IPS-18a (cell line): ENCODE data around the gene NOX4.

Source experiments
- H3K27ac ChIP-seq: one replicate; pipeline ENCODE4 v1.5.1; 2013; ENCODE audit warnings: low read length
- H3K27me3 ChIP-seq: one replicate; pipeline ENCODE4 v1.6.1; 2013; ENCODE audit warnings: mild to moderate bottlenecking, low read length; ENCODE audit not compliant: control insufficient read depth, insufficient read depth
- H3K36me3 ChIP-seq: one replicate; pipeline ENCODE4 v1.6.1; 2013; ENCODE audit warnings: low read depth, low read length; ENCODE audit not compliant: control insufficient read depth
- H3K4me1 ChIP-seq: one replicate; pipeline ENCODE4 v1.6.1; 2013; ENCODE audit warnings: low read depth, low read length; ENCODE audit not compliant: control insufficient read depth
- H3K4me3 ChIP-seq: one replicate; pipeline ENCODE4 v1.5.1; 2013; ENCODE audit warnings: low read length
- H3K9ac ChIP-seq: one replicate; pipeline ENCODE4 v1.6.1; 2013; ENCODE audit warnings: mild to moderate bottlenecking, low read length, moderate library complexity
- H3K9me3 ChIP-seq: one replicate; pipeline ENCODE4 v1.6.1; 2013; ENCODE audit warnings: low read depth, low read length; ENCODE audit not compliant: control insufficient read depth

NOX4 gene

GRCh38 chr11:89490981-89491690 lies at the start of gene NOX4:
Gene NOX4, minus strand, starts transcription at chr11:89491375. Its CDS starts 129 bp downstream, at chr11:89491246.
- Histone ChIP-seq H3K27me3 (no peaks in the 10 kb centered on the region), H3K9me3 (no peaks in the 10 kb centered on the region), H3K27ac (no peak within 1 kb of the TSS), H3K9ac (peak within 1 kb of the TSS; percentile 77), H3K4me1 (peaks cover 15% of the 10 kb centered on the region), H3K4me3 (peak within 1 kb of the TSS; percentile 76), H3K36me3 (no peaks in the 10 kb centered on the region)

GRCh38 chr11:89540826-89541225 lies 49.7 kb upstream of the NOX4 start:
- Histone ChIP-seq H3K27me3 (no peaks in the 10 kb centered on the region), H3K4me3 (no peak overlapping the region), H3K9me3 (no peaks in the 10 kb centered on the region), H3K36me3 (no peaks in the 10 kb centered on the region), H3K27ac (no peak overlapping the region), H3K9ac (no peak overlapping the region), H3K4me1 (no peaks in the 10 kb centered on the region)

GRCh38 chr11:89537936-89538335 lies 46.8 kb upstream of the NOX4 start:
- Histone ChIP-seq H3K4me3 (no peak overlapping the region), H3K36me3 (no peaks in the 10 kb centered on the region), H3K27ac (no peak overlapping the region), H3K4me1 (no peaks in the 10 kb centered on the region), H3K9me3 (no peaks in the 10 kb centered on the region), H3K27me3 (no peaks in the 10 kb centered on the region), H3K9ac (no peak overlapping the region)

- no peaks in the 10 kb centered on the region for H3K36me3 ChIP-seq
- H3K4me3 ChIP-seq: no peak overlapping the region
- no peaks in the 10 kb centered on the region for H3K27me3 ChIP-seq
- no peak overlapping the region for H3K27ac ChIP-seq
- no peaks in the 10 kb centered on the region for H3K4me1 ChIP-seq
- no peak overlapping the region for H3K9ac ChIP-seq
- no peaks in the 10 kb centered on the region for H3K9me3 ChIP-seq
Measured at GRCh38 chr11:89536926-89537325, 45.8 kb upstream of the NOX4 start.

GRCh38 chr11:89535221-89535620 lies 44.0 kb upstream of the NOX4 start:
- Histone ChIP-seq H3K4me1 (no peaks in the 10 kb centered on the region), H3K9ac (no peak overlapping the region), H3K9me3 (no peaks in the 10 kb centered on the region), H3K4me3 (no peak overlapping the region), H3K27me3 (no peaks in the 10 kb centered on the region), H3K36me3 (no peaks in the 10 kb centered on the region), H3K27ac (no peak overlapping the region)

- no peaks in the 10 kb centered on the region for H3K4me1 ChIP-seq
- no peaks in the 10 kb centered on the region for H3K9me3 ChIP-seq
- no peak overlapping the region for H3K4me3 ChIP-seq
- no peak overlapping the region for H3K9ac ChIP-seq
- no peaks in the 10 kb centered on the region for H3K36me3 ChIP-seq
- H3K27ac ChIP-seq: no peak overlapping the region
- H3K27me3 ChIP-seq: no peaks in the 10 kb centered on the region
Measured at GRCh38 chr11:89529626-89530380, 38.6 kb upstream of the NOX4 start.

- H3K9ac ChIP-seq: no peak overlapping the region
- no peak overlapping the region for H3K27ac ChIP-seq
- H3K9me3 ChIP-seq: no peaks in the 10 kb centered on the region
- no peaks in the 10 kb centered on the region for H3K4me1 ChIP-seq
- no peaks in the 10 kb centered on the region for H3K36me3 ChIP-seq
- H3K27me3 ChIP-seq: no peaks in the 10 kb centered on the region
- no peak overlapping the region for H3K4me3 ChIP-seq
Measured at GRCh38 chr11:89521792-89522191, 30.6 kb upstream of the NOX4 start.

- H3K36me3 ChIP-seq: no peaks in the 10 kb centered on the region
Measured at GRCh38 chr11:89521294-89521693, 30.1 kb upstream of the NOX4 start.

GRCh38 chr11:89516496-89516895 lies 25.3 kb upstream of the NOX4 start:
- Histone ChIP-seq H3K4me3 (no peak overlapping the region), H3K27me3 (no peaks in the 10 kb centered on the region), H3K9ac (no peak overlapping the region), H3K27ac (no peak overlapping the region), H3K4me1 (no peaks in the 10 kb centered on the region), H3K9me3 (no peaks in the 10 kb centered on the region), H3K36me3 (no peaks in the 10 kb centered on the region)

More at GRCh38 chr11:89521294-89521693, 30.1 kb upstream of the NOX4 start:
- H3K9ac ChIP-seq: no peak overlapping the region
- H3K27ac ChIP-seq: no peak overlapping the region
- no peaks in the 10 kb centered on the region for H3K27me3 ChIP-seq
- no peaks in the 10 kb centered on the region for H3K9me3 ChIP-seq
- no peak overlapping the region for H3K4me3 ChIP-seq
- H3K4me1 ChIP-seq: no peaks in the 10 kb centered on the region

- Histone ChIP-seq H3K4me3 (no peak overlapping the region), H3K27ac (no peak overlapping the region), H3K36me3 (no peaks in the 10 kb centered on the region), H3K4me1 (no peaks in the 10 kb centered on the region), H3K9me3 (no peaks in the 10 kb centered on the region), H3K9ac (no peak overlapping the region), H3K27me3 (no peaks in the 10 kb centered on the region)
Measured at GRCh38 chr11:89508544-89508943, 17.4 kb upstream of the NOX4 start.

- Histone ChIP-seq H3K4me1 (peaks cover 13% of the 10 kb centered on the region), H3K9me3 (no peaks in the 10 kb centered on the region), H3K27ac (no peak overlapping the region), H3K9ac (no peak overlapping the region), H3K27me3 (no peaks in the 10 kb centered on the region), H3K4me3 (no peak overlapping the region), H3K36me3 (no peaks in the 10 kb centered on the region)
Measured at GRCh38 chr11:89504270-89504669, 13.1 kb upstream of the NOX4 start.

GRCh38 chr11:89503422-89503821 lies 12.2 kb upstream of the NOX4 start:
- no peaks in the 10 kb centered on the region for H3K9me3 ChIP-seq
- peaks cover 13% of the 10 kb centered on the region for H3K4me1 ChIP-seq
- no peak overlapping the region for H3K27ac ChIP-seq
- no peaks in the 10 kb centered on the region for H3K27me3 ChIP-seq
- no peak overlapping the region for H3K9ac ChIP-seq
- H3K36me3 ChIP-seq: no peaks in the 10 kb centered on the region
- no peak overlapping the region for H3K4me3 ChIP-seq
